ENCODE measurements around the gene LINGO1. TPM values are rescaled to one million over a fixed set of nuclear protein-coding genes. Genes with fewer than 3 reads are reported as not detected.

The LINGO1 gene
- total and polyA plus RNA-seq, 9 of the 15 experiments (the other 6 are each of a cell fraction or from before 2014, with no cell fraction given): 0.07 to 15.3 (median 2.1) TPM

GRCh38 chr15:77667338-77668234 lies 34.9 kb upstream of the LINGO1 start:
- ChIA-PET CTCF (ENCODE audit: low intra/inter-chr PET ratio) (no interaction called here), POLR2A (interaction anchor here (0.6 kb wide), 1 partner anchor 35 kb away, joined by 3 read pairs; no protein-coding TSS in a partner anchor)
- H3K9ac ChIP-seq (ENCODE audit: insufficient read depth in 1 of 2, low read depth in 2 of 2, low read length in 2 of 2): no peak overlapping the region
- no peaks in the 10 kb centered on the region for H3K79me2 ChIP-seq (ENCODE audit: control insufficient read depth, insufficient read depth, low read length)
- BruUV-seq (replicated peaks): no TSS peak
- DNase-seq (ENCODE audit: extremely low read depth in 1 of 4, low spot score in 3 of 4) (no peak), FAIRE-seq (no peak), ATAC-seq (no peak)
- no peaks in the 10 kb centered on the region for H3K9me1 ChIP-seq (ENCODE audit: control insufficient read depth, insufficient read depth, low read length)
- peak; percentile 68 for TF ChIP-seq BCOR (IDR thresholded peaks at IDR 0.05)
- TF ChIP-seq EWSR1 (IDR thresholded peaks at IDR 0.05; ENCODE audit: borderline replicate concordance, low read depth, partially characterized antibody): no peak
- no peak for TF ChIP-seq ZNF707 (CRISPR knock-in tag; conservative IDR thresholded peaks at IDR 0.05)
- TF ChIP-seq RBM25 (IDR thresholded peaks at IDR 0.05; ENCODE audit: low read depth, low read length, severe bottlenecking): peak; percentile 85
- TF ChIP-seq ADNP (tag; IDR thresholded peaks at IDR 0.05): 0 out of 2 replicates have a peak, but pooled peaks have one; percentile 36
- H3K4me1 ChIP-seq (replicated peaks in 1 of 2; ENCODE audit: control insufficient read depth in 2 of 2, insufficient read depth in 2 of 2, low read length in 2 of 2): peaks cover 0 to 10% of the 10 kb centered on the region in 2 experiments; a peak in 1 of 5 replicates
- H3K27ac ChIP-seq (ENCODE audit: extremely low read depth, low read depth, low read length): no peak overlapping the region
- H3K9me3 ChIP-seq (replicated peaks; ENCODE audit: control insufficient read depth, insufficient read depth, low read depth, low read length): no peaks in the 10 kb centered on the region
- peaks cover 14 to 73% of the 10 kb centered on the region in 2 experiments; a peak in 4 of 5 replicates for H3K27me3 ChIP-seq (ENCODE audit: control insufficient read depth in 2 of 2, insufficient read depth in 2 of 2, low read length in 2 of 2)
- 0 out of 2 replicates have a peak, but pooled peaks cover 10% of the 10 kb centered on the region for H4K20me1 ChIP-seq (replicated peaks; ENCODE audit: control insufficient read depth, insufficient read depth, low read length)
- no peak overlapping the region for H3K4me2 ChIP-seq (ENCODE audit: insufficient read depth, low read length)
- WGBS (ENCODE audit: insufficient coverage, low coverage, missing lambda C conversion rate): 2% methylated on average over 10 of the region's 11 CpGs
- in situ Hi-C loops (cut with MboI): loop anchor here (10.0 kb wide), 1 partner anchor 207 kb away; no protein-coding TSS in a partner anchor
- no peak overlapping the region for H3K4me3 ChIP-seq
- intact Hi-C loops (cut with micrococcal nuclease): no loop called here
- H2AFZ ChIP-seq (ENCODE audit: low read depth, low read length): no peak overlapping the region
- no peaks in the 10 kb centered on the region for H3K36me3 ChIP-seq (ENCODE audit: control insufficient read depth, insufficient read depth, low read length)
